Astrocyte of the cerebellum (primary cell): ENCODE results near the gene EMX2.

Experiments used
- DNase-seq: peaks from one replicate; pipeline ENCODE4 v3.0.0-alpha.2; 2011; ENCODE audit warnings: low read depth
- H3K4me3 ChIP-seq: 2 replicates; pipeline ENCODE4 v1.5.1; 2011; ENCODE audit warnings: mild to moderate bottlenecking, low read depth, low read length, moderate library complexity
- in situ Hi-C: cut with HindIII; loops from 2 replicates; pipeline ENCODE4 v1.10.0; 2017; ENCODE audit warnings: low sequenced_read_pairs
- TF ChIP-seq, protein P1 (sequence below): IDR thresholded peaks from 2 replicates; pipeline ENCODE4 v1.5.1; 2012; ENCODE audit warnings: low read length, low read depth, moderate library complexity, mild to moderate bottlenecking; ENCODE audit errors: missing control alignments

The EMX2 gene

DNA sequence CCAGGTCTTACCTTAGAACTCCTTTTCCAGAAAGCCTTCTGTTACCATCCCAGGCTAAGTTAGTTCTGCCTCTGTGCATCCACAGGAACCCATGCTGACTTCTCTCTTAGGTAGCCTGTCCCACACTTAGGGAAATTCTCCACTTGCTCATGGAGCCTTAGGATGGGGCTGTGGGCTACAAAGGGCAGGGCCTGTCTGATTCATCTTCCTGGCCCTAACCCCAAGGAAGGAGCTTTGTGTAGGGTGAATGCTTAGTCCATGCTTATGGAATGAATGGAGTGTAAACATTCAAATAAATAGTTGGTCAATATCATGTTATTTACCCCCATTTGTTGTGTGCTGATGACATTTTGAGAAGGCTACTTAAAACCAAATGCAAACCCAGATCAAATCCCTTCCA, 54.7 kb downstream of the EMX2 start:
- H3K4me3 ChIP-seq: no peak overlapping the region
- TF ChIP-seq, protein P1, sequence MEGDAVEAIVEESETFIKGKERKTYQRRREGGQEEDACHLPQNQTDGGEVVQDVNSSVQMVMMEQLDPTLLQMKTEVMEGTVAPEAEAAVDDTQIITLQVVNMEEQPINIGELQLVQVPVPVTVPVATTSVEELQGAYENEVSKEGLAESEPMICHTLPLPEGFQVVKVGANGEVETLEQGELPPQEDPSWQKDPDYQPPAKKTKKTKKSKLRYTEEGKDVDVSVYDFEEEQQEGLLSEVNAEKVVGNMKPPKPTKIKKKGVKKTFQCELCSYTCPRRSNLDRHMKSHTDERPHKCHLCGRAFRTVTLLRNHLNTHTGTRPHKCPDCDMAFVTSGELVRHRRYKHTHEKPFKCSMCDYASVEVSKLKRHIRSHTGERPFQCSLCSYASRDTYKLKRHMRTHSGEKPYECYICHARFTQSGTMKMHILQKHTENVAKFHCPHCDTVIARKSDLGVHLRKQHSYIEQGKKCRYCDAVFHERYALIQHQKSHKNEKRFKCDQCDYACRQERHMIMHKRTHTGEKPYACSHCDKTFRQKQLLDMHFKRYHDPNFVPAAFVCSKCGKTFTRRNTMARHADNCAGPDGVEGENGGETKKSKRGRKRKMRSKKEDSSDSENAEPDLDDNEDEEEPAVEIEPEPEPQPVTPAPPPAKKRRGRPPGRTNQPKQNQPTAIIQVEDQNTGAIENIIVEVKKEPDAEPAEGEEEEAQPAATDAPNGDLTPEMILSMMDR: no peak
- DNase-seq: no peak
- in situ Hi-C loops: no loop called here
